Measurements from ENCODE around the gene OGFR.

OGFR gene

DNA sequence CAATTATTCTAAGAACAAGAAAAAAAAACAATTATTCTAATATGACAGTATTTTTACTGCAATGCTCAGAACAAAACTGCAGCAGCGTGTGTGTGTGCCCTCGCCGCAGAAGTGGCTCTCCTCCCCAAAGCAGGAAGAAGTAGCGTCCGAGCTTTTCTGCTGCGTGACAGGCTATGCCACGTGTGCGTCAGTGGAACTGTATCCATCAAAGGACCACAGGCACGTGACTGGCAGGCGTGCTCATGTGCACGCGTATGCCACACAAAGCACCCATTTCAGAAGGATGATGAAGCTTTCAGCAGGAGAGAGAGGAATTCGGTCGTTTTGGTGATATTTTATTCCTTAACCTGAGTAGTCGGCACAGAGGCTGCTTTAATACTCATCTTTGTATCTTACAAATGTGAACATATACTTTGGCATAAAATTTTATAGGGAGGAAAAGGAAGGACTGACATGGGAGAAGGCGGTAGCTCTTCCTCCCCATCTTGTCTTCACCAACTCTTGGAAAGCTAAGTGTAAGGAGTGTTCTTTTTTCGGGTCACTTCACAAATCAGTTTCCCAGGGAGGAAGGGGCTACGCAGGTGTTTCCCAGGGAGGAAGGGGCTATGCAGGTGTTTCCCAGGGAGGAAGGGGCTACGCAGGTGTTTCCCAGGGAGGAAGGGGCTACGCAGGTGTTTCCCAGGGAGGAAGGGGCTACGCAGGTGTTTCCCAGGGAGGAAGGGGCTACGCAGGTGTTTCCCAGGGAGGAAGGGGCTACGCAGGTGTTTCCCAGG is 53.6 kb downstream of the OGFR start:
- H3K27ac ChIP-seq (ENCODE audit: low read length) = no peak overlapping the region
- peaks cover 0 to 11% of the 10 kb centered on the region in 2 donors for H3K27me3 ChIP-seq (ENCODE audit: control insufficient read depth in 1 of 2, insufficient read depth in 2 of 2, low read length in 2 of 2)
- peaks cover 7% of the 10 kb centered on the region for H3K4me1 ChIP-seq (ENCODE audit: control insufficient read depth, insufficient read depth, low read length)
- peaks cover 6 to 8% of the 10 kb centered on the region in 2 donors for H3K36me3 ChIP-seq (ENCODE audit: control insufficient read depth in 2 of 2, insufficient read depth in 2 of 2, low read length in 2 of 2)
- H3K9me3 ChIP-seq (ENCODE audit: control insufficient read depth in 2 of 2, low read length in 2 of 2) = no peaks in the 10 kb centered on the region
- no peak overlapping the region for H3K4me3 ChIP-seq (ENCODE audit: low read length in 2 of 2)
- no peak overlapping the region for H3K9ac ChIP-seq (ENCODE audit: low read length in 2 of 2)

DNA sequence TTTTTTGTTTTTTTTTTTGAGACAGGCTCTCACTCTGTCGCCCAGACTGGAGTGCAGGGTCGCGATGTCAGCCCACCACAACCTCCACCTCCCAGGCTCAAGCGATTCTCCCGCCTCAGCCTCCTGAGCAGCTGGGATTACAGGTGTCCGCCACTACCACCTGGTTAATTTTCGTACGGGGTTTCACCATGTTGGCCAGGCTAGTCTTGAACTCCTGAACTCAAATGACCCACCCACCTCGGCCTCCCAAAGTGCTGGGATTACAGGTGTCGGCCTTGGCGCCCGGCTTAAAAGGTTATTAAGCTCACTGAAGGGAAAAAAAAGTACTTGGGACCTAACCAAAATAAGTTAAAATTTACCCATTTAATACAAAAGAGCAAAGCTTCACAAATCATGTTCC is 55.1 kb downstream of the OGFR start:
- H3K36me3 ChIP-seq (ENCODE audit: control insufficient read depth in 2 of 2, insufficient read depth in 2 of 2, low read length in 2 of 2) = peaks cover 6 to 8% of the 10 kb centered on the region in 2 donors
- no peak overlapping the region for H3K27ac ChIP-seq (ENCODE audit: low read length)
- peaks cover 7% of the 10 kb centered on the region for H3K4me1 ChIP-seq (ENCODE audit: control insufficient read depth, insufficient read depth, low read length)
- no peaks in the 10 kb centered on the region for H3K9me3 ChIP-seq (ENCODE audit: control insufficient read depth in 2 of 2, low read length in 2 of 2)
- H3K27me3 ChIP-seq (ENCODE audit: control insufficient read depth in 1 of 2, insufficient read depth in 2 of 2, low read length in 2 of 2) = peaks cover 0 to 11% of the 10 kb centered on the region in 2 donors
- H3K4me3 ChIP-seq (ENCODE audit: low read length in 2 of 2) = no peak overlapping the region
- H3K9ac ChIP-seq (ENCODE audit: low read length in 2 of 2) = no peak overlapping the region

GRCh38 chr20:62860391-62860923 is 55.8 kb downstream of the OGFR start:
- no peaks in the 10 kb centered on the region for H3K9me3 ChIP-seq (ENCODE audit: control insufficient read depth in 2 of 2, low read length in 2 of 2)
- H3K9ac ChIP-seq (ENCODE audit: low read length in 2 of 2) = peak overlapping the region in 1 of 2 donors; percentile 21
- H3K27me3 ChIP-seq (ENCODE audit: control insufficient read depth in 1 of 2, insufficient read depth in 2 of 2, low read length in 2 of 2) = peaks cover 0 to 11% of the 10 kb centered on the region in 2 donors
- H3K27ac ChIP-seq (ENCODE audit: low read length) = no peak overlapping the region
- peaks cover 6 to 8% of the 10 kb centered on the region in 2 donors for H3K36me3 ChIP-seq (ENCODE audit: control insufficient read depth in 2 of 2, insufficient read depth in 2 of 2, low read length in 2 of 2)
- peaks cover 7% of the 10 kb centered on the region for H3K4me1 ChIP-seq (ENCODE audit: control insufficient read depth, insufficient read depth, low read length)
- peak overlapping the region; percentile 40 to 59 for H3K4me3 ChIP-seq (ENCODE audit: low read length in 2 of 2)

DNA sequence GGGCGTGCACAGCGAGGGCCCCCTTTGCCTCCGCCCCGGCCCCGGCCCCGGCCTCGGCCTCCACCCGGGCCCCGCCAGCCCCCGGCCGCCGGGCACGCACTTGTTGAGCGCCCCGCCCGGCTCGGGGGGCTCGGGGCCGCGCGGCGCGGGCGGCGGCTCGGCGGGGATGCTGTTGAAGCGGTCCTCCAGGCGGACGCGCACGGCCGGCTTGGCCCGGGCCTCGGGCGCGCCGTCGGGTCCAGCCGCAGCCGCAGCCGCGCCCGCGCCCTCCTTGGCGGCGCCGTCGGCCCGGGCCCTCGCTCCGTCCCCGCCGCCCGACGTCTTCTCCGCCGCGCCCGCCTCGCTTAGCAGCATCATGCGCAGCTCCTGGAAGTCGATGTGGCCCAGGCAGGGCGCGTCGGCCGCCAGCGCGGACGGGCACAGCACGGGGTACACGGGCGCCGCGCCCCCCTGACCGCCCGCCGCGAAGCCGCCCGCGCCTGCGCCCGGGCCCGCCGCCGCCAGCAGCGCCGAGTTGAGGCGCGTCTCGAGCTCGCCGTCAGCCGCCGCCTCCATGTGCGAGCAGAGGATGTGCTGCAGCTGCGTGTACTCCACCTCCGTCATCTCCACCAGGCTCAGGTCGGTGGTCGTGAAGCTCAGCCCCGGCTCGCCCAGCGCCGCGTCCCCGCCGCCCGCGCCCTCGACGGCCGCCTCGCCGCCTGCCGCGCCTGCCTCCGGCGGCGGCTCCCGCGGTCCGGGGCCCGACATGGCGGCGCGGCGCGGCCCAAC is 56.5 kb downstream of the OGFR start:
- H3K27ac ChIP-seq (ENCODE audit: low read length) = no peak overlapping the region
- H3K4me1 ChIP-seq (ENCODE audit: control insufficient read depth, insufficient read depth, low read length) = peaks cover 7% of the 10 kb centered on the region
- peak overlapping the region in 1 of 2 donors; percentile 69 for H3K4me3 ChIP-seq (ENCODE audit: low read length in 2 of 2)

GRCh38 chr20:62861726-62862336 is 57.2 kb downstream of the OGFR start, which contains the start of gene TCFL5:
TSS of gene TCFL5 (minus strand) at chr20:62861822. CDS start at chr20:62861670, 152 bp downstream.
- Histone ChIP-seq H3K9ac (ENCODE audit: low read length in 2 of 2) (no peak within 1 kb of the TSS), H3K4me3 (ENCODE audit: low read length in 2 of 2) (peak within 1 kb of the TSS; percentile 31 to 69), H3K27ac (ENCODE audit: low read length) (no peak within 1 kb of the TSS)

More for the DNA sequence above, 56.5 kb downstream of the OGFR start:
- peaks cover 6 to 8% of the 10 kb centered on the region in 2 donors for H3K36me3 ChIP-seq (ENCODE audit: control insufficient read depth in 2 of 2, insufficient read depth in 2 of 2, low read length in 2 of 2)
- peaks cover 0 to 11% of the 10 kb centered on the region in 2 donors for H3K27me3 ChIP-seq (ENCODE audit: control insufficient read depth in 1 of 2, insufficient read depth in 2 of 2, low read length in 2 of 2)
- H3K9ac ChIP-seq (ENCODE audit: low read length in 2 of 2) = no peak overlapping the region
- H3K9me3 ChIP-seq (ENCODE audit: control insufficient read depth in 2 of 2, low read length in 2 of 2) = no peaks in the 10 kb centered on the region

More at GRCh38 chr20:62861726-62862336, 57.2 kb downstream of the OGFR start, which contains the start of gene TCFL5:
- H3K4me1 ChIP-seq (ENCODE audit: control insufficient read depth, insufficient read depth, low read length) = peaks cover 7% of the 10 kb centered on the region
- H3K9me3 ChIP-seq (ENCODE audit: control insufficient read depth in 2 of 2, low read length in 2 of 2) = no peaks in the 10 kb centered on the region
- H3K36me3 ChIP-seq (ENCODE audit: control insufficient read depth in 2 of 2, insufficient read depth in 2 of 2, low read length in 2 of 2) = peaks cover 6 to 7% of the 10 kb centered on the region in 2 donors
- peaks cover 0 to 11% of the 10 kb centered on the region in 2 donors for H3K27me3 ChIP-seq (ENCODE audit: control insufficient read depth in 1 of 2, insufficient read depth in 2 of 2, low read length in 2 of 2)
